Mesendoderm (in vitro differentiated cells): ENCODE measurements around the gene ADAMTS13.
"Not testable (repeated sequence)": the region's sequence is repeated elsewhere in the genome, so short reads cannot be mapped to it uniquely, and the experiment has no call there.

Experiments
- DNase-seq: peaks from one replicate; pipeline ENCODE4 v3.0.0; 2013
- H2AK5ac ChIP-seq: 2 replicates; pipeline ENCODE4 v1.6.1; 2013; ENCODE audit warnings: low read length, inconsistent platforms
- H2BK120ac ChIP-seq: 2 replicates; pipeline ENCODE4 v1.6.1; 2013; ENCODE audit warnings: low read depth, mild to moderate bottlenecking, low read length, moderate library complexity, mixed read lengths
- H2BK15ac ChIP-seq: replicated peaks from 2 replicates; pipeline ENCODE4 v1.6.1; 2013; ENCODE audit warnings: low read depth, mild to moderate bottlenecking, moderate library complexity
- H2BK5ac ChIP-seq: 2 replicates; pipeline ENCODE4 v1.6.1; 2013; ENCODE audit warnings: low read length, inconsistent platforms
- H3K18ac ChIP-seq: 2 replicates; pipeline ENCODE4 v1.6.1; 2013; ENCODE audit warnings: mild to moderate bottlenecking, low read length, mixed read lengths
- H3K23ac ChIP-seq: one replicate; pipeline ENCODE4 v1.6.1; 2013; ENCODE audit warnings: low read length
- H3K27ac ChIP-seq: 2 replicates; pipeline ENCODE4 v1.5.1; 2013; ENCODE audit warnings: low read depth, mild to moderate bottlenecking, inconsistent platforms, low read length, moderate library complexity
- H3K27me3 ChIP-seq: 2 replicates; pipeline ENCODE4 v1.6.1; 2013; ENCODE audit warnings: low read length, control low read depth, mild to moderate bottlenecking, inconsistent platforms; ENCODE audit not compliant: insufficient read depth, poor library complexity
- H3K36me3 ChIP-seq: 2 replicates; pipeline ENCODE4 v1.6.1; 2013; ENCODE audit warnings: low read length, inconsistent platforms; ENCODE audit not compliant: control insufficient read depth, insufficient read depth
- H3K4ac ChIP-seq: one replicate; pipeline ENCODE4 v1.6.1; 2013; ENCODE audit warnings: low read depth, mild to moderate bottlenecking, low read length, moderate library complexity
- H3K4me1 ChIP-seq: 2 replicates; pipeline ENCODE4 v1.6.1; 2013; ENCODE audit warnings: low read depth, low read length, inconsistent platforms; ENCODE audit not compliant: control insufficient read depth
- H3K4me2 ChIP-seq: 2 replicates; pipeline ENCODE4 v1.6.1; 2013; ENCODE audit warnings: low read length
- H3K4me3 ChIP-seq: 2 replicates; pipeline ENCODE4 v1.5.1; 2013; ENCODE audit warnings: mild to moderate bottlenecking, low read length
- H3K56ac ChIP-seq: one replicate; pipeline ENCODE4 v1.6.1; 2013; ENCODE audit warnings: low read length
- H3K79me1 ChIP-seq: 2 replicates; pipeline ENCODE4 v1.6.1; 2013; ENCODE audit warnings: low read length, inconsistent platforms
- H3K79me2 ChIP-seq: 2 replicates; pipeline ENCODE4 v1.6.1; 2013; ENCODE audit warnings: mild to moderate bottlenecking, low read length; ENCODE audit not compliant: control insufficient read depth, insufficient read depth
- H3K9ac ChIP-seq: 2 replicates; pipeline ENCODE4 v1.6.1; 2013; ENCODE audit warnings: low read length, inconsistent platforms
- H4K5ac ChIP-seq: one replicate; pipeline ENCODE4 v1.6.1; 2013; ENCODE audit warnings: low read length
- H4K8ac ChIP-seq: one replicate; pipeline ENCODE4 v1.6.1; 2013; ENCODE audit warnings: low read depth, mild to moderate bottlenecking, control low read depth, low read length, moderate library complexity
- WGBS: extraction: QIAGEN DNeasy Blood & Tissue Kit; methylation state at CpG from one replicate; pipeline ENCODE4 v1.1.7; 2013; ENCODE audit warnings: low lambda C conversion rate, missing lambda C conversion rate; ENCODE audit not compliant: insufficient coverage; ENCODE audit errors: extremely low coverage; 5-methylcytosine and 5-hydroxymethylcytosine counted together

ADAMTS13 gene

DNA sequence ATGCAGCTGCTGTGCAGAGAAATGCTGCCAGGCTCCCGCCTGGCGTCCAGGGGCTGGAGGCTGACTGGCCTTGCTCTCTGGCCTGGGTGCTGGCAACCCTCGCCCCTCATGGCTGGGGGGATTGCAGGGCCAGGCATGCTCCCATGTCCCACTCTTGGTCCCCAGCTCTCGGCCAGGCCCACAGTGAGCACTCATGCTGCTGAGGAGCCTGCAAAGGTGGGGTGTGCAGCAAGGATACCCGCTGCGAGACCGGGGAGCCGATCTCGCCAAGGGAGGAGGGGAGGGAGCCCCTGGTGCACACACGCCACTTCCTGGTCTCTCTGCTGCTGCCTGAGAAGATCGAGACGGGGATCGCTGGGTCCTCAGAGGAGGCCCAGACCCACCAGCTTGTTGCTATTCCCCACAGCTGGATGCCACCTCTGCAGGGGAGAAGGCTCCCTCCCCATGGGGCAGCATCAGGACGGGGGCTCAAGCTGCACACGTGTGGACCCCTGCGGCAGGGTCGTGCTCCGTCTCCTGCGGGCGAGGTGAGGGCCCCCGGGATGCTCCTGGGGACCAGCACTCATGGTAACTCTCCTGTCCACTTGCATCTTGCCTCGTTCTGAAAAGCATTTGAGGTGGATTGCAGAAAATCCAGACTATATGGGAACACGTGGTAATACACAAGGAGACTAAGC is 23.3 kb downstream of the ADAMTS13 start:
- no peak overlapping the region for H3K56ac ChIP-seq
- no CpG with 5 or more reads among the region's 23 CpGs for WGBS
- H2BK120ac ChIP-seq, result no peak overlapping the region

DNA sequence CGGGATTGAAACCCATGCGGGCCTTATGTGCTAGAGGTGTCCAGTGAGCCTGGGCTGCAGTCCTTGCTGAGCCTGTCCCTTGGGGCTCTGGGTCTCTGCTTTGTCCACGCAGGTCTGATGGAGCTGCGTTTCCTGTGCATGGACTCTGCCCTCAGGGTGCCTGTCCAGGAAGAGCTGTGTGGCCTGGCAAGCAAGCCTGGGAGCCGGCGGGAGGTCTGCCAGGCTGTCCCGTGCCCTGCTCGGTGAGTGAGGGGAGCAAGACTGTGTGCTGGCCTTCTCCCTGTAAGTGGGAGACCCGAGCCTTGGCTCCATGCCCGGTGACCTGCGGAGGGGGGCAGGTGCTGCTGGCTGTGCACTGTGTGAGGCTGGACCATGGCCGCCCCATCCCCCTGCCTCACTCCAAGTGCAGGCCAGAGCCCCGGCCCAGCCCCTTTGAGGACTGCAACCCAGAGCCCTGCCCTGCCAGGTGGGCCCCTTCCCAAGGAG is 26.4 kb downstream of the ADAMTS13 start:
- no peak overlapping the region for H3K9ac ChIP-seq
- no peak overlapping the region for H3K4ac ChIP-seq
- no peaks in the 10 kb centered on the region for H3K4me1 ChIP-seq
- no CpG with 5 or more reads among the region's 13 CpGs for WGBS
- no peak overlapping the region for H3K23ac ChIP-seq
- no peaks in the 10 kb centered on the region for H3K27me3 ChIP-seq
- no peak overlapping the region for H2BK120ac ChIP-seq
- H3K27ac ChIP-seq, result no peak overlapping the region
- no peak overlapping the region for H4K5ac ChIP-seq
- no peaks in the 10 kb centered on the region for H3K36me3 ChIP-seq
- H3K18ac ChIP-seq, result no peak overlapping the region
- DNase-seq, result no peak
- no peak overlapping the region for H2BK5ac ChIP-seq
- no peak overlapping the region for H4K8ac ChIP-seq
- no peaks in the 10 kb centered on the region for H3K79me1 ChIP-seq
- H3K4me2 ChIP-seq, result no peak overlapping the region
- no peak overlapping the region for H2AK5ac ChIP-seq
- no peak overlapping the region for H3K4me3 ChIP-seq
- no peaks in the 10 kb centered on the region for H3K79me2 ChIP-seq
- no peak overlapping the region for H3K56ac ChIP-seq
- H2BK15ac ChIP-seq, result no peak overlapping the region

More for the DNA sequence above, 23.3 kb downstream of the ADAMTS13 start:
- no peak overlapping the region for H3K18ac ChIP-seq
- H4K8ac ChIP-seq, result no peak overlapping the region
- H3K9ac ChIP-seq, result no peak overlapping the region
- no peak overlapping the region for H4K5ac ChIP-seq
- no peak for DNase-seq
- no peaks in the 10 kb centered on the region for H3K4me1 ChIP-seq
- no peak overlapping the region for H3K23ac ChIP-seq
- no peak overlapping the region for H2BK15ac ChIP-seq
- H3K79me1 ChIP-seq, result no peaks in the 10 kb centered on the region
- no peaks in the 10 kb centered on the region for H3K79me2 ChIP-seq
- no peak overlapping the region for H2AK5ac ChIP-seq
- no peak overlapping the region for H3K4me3 ChIP-seq
- H2BK5ac ChIP-seq, result no peak overlapping the region
- H3K4me2 ChIP-seq, result no peak overlapping the region
- no peak overlapping the region for H3K27ac ChIP-seq
- no peaks in the 10 kb centered on the region for H3K36me3 ChIP-seq
- H3K27me3 ChIP-seq, result no peaks in the 10 kb centered on the region
- H3K4ac ChIP-seq, result no peak overlapping the region

- Histone ChIP-seq H2AK5ac (no peak overlapping the region), H3K4me3 (no peak overlapping the region), H3K79me1 (no peaks in the 10 kb centered on the region), H4K5ac (no peak overlapping the region), H3K18ac (no peak overlapping the region), H3K4me2 (no peak overlapping the region), H3K36me3 (no peaks in the 10 kb centered on the region), H3K27ac (no peak overlapping the region), H3K4me1 (no peaks in the 10 kb centered on the region), H3K27me3 (no peaks in the 10 kb centered on the region), H3K79me2 (no peaks in the 10 kb centered on the region), H3K56ac (no peak overlapping the region), H2BK15ac (no peak overlapping the region), H3K23ac (no peak overlapping the region), H2BK5ac (no peak overlapping the region), H4K8ac (no peak overlapping the region), H2BK120ac (no peak overlapping the region), H3K9ac (no peak overlapping the region), H3K4ac (no peak overlapping the region)
- no CpG with 5 or more reads among the region's 12 CpGs for WGBS
- DNase-seq, result no peak
Measured at GRCh38 chr9:133449760-133450159, 27.6 kb downstream of the ADAMTS13 start.

DNA sequence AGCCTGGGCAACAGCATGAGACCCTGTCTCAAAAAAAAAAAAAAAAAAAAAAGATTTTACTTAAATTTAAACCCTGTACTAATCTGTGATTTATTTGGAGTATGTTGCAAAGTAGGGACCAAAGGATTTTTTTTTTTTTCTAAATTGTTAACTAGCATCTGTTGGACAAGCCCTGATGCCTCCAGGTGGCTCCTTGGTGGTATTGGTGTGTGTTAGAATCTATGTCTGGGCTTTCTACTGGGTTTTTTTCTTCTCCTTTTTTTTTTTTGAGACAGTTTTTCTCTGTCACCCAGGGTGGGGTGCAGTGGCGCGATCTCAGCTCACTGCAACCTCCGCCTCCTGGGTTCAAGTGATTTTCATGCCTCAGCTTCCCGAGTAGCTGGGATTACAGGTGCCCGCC is 29.7 kb downstream of the ADAMTS13 start:
- H3K4ac ChIP-seq, H3K4me2 ChIP-seq, H3K4me1 ChIP-seq, H2BK120ac ChIP-seq, H2AK5ac ChIP-seq, H3K79me1 ChIP-seq, H3K27ac ChIP-seq, H2BK15ac ChIP-seq, H3K56ac ChIP-seq, H3K27me3 ChIP-seq, H3K23ac ChIP-seq, H3K79me2 ChIP-seq, H3K18ac ChIP-seq, H4K5ac ChIP-seq, DNase-seq, H4K8ac ChIP-seq, H3K9ac ChIP-seq, H3K36me3 ChIP-seq, H2BK5ac ChIP-seq, H3K4me3 ChIP-seq: not testable (repeated sequence)
- WGBS, result no CpG with 5 or more reads among the region's 5 CpGs

DNA sequence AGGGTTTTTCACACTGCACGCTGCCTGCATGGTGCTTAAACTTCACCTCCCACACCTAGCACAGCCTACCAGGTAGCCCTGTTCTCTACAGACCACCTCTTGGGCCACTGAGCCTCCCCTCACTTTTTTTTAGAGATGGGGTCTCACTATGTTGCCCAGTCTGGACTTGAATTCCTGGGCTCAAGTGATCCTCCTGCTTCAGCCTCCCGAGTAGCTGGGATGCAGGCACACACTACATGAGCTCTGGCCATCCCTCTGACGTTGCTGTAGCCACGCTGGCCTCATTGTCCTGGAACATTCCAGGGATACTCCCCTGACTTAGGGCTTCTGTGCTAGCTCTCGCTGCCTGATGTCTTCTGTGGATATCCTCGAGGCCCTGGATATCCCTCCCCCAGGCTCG is 30.4 kb downstream of the ADAMTS13 start:
- H2BK120ac ChIP-seq, result no peak overlapping the region
- H2BK15ac ChIP-seq, result no peak overlapping the region
- no peak overlapping the region for H3K9ac ChIP-seq
- no peak overlapping the region for H3K23ac ChIP-seq
- no peak overlapping the region for H2AK5ac ChIP-seq
- H3K4me3 ChIP-seq, result no peak overlapping the region
- H3K27me3 ChIP-seq, result no peaks in the 10 kb centered on the region
- H2BK5ac ChIP-seq, result no peak overlapping the region
- WGBS, result no CpG with 5 or more reads among the region's 7 CpGs
- no peak overlapping the region for H3K27ac ChIP-seq
- H3K79me1 ChIP-seq, result no peaks in the 10 kb centered on the region
- H3K18ac ChIP-seq, result no peak overlapping the region
- H3K79me2 ChIP-seq, result no peaks in the 10 kb centered on the region
- H4K8ac ChIP-seq, result no peak overlapping the region
- H4K5ac ChIP-seq, result no peak overlapping the region
- H3K36me3 ChIP-seq, result no peaks in the 10 kb centered on the region
- no peak overlapping the region for H3K4me2 ChIP-seq
- no peak overlapping the region for H3K56ac ChIP-seq
- H3K4me1 ChIP-seq, result no peaks in the 10 kb centered on the region
- H3K4ac ChIP-seq, result no peak overlapping the region
- no peak for DNase-seq

GRCh38 chr9:133453651-133454050 is 31.5 kb downstream of the ADAMTS13 start:
- Histone ChIP-seq H3K36me3 (no peaks in the 10 kb centered on the region), H2BK15ac (no peak overlapping the region), H3K27me3 (no peaks in the 10 kb centered on the region), H3K9ac (no peak overlapping the region), H3K79me2 (no peaks in the 10 kb centered on the region), H3K23ac (no peak overlapping the region), H3K4me1 (no peaks in the 10 kb centered on the region), H3K4me2 (no peak overlapping the region), H4K8ac (no peak overlapping the region), H2BK5ac (no peak overlapping the region), H3K18ac (no peak overlapping the region), H3K27ac (no peak overlapping the region), H3K4ac (no peak overlapping the region), H3K56ac (no peak overlapping the region), H2BK120ac (no peak overlapping the region), H3K4me3 (no peak overlapping the region), H4K5ac (no peak overlapping the region), H2AK5ac (no peak overlapping the region), H3K79me1 (no peaks in the 10 kb centered on the region)
- DNase-seq, result no peak
- WGBS, result no CpG with 5 or more reads among the region's 11 CpGs
